ENCODE data around the gene IQCH. TPM values are rescaled to one million over a fixed set of nuclear protein-coding genes. Genes with fewer than 3 reads are reported as not detected.

The IQCH gene
- polyA plus RNA-seq, 3 donors: 0.03 TPM; not detected in 2

DNA sequence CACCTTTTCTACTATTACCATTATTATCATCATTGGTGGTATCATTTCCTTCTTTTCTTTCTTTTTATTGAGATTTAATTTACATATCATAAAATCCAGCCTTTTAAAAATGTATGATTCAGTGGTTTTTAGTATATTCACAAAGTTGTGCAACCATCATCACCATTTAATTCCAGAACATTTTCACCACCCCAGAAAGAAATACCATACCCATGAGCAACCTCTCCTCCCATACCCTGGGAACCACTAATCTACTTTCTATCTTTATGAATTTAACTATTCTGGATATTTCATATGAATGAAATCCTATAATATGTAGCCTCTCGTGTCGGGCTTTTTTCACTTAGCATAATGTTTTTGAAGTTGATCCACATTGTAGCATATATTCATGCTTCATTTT, 29.2 kb upstream of the IQCH start:
- no peaks in the 10 kb centered on the region for H3K27me3 ChIP-seq (ENCODE audit: control insufficient read depth in 2 of 2, insufficient read depth in 2 of 2, low read length in 2 of 2)
- no peak overlapping the region for H3K27ac Mint-ChIP-seq
- no peak for DNase-seq
- no peak overlapping the region for H3K9ac ChIP-seq (ENCODE audit: insufficient read depth, low read length, poor library complexity, severe bottlenecking)
- no peak overlapping the region for H3K27ac ChIP-seq (ENCODE audit: low read depth in 1 of 2, low read length in 2 of 2)
- TF ChIP-seq, protein P1, sequence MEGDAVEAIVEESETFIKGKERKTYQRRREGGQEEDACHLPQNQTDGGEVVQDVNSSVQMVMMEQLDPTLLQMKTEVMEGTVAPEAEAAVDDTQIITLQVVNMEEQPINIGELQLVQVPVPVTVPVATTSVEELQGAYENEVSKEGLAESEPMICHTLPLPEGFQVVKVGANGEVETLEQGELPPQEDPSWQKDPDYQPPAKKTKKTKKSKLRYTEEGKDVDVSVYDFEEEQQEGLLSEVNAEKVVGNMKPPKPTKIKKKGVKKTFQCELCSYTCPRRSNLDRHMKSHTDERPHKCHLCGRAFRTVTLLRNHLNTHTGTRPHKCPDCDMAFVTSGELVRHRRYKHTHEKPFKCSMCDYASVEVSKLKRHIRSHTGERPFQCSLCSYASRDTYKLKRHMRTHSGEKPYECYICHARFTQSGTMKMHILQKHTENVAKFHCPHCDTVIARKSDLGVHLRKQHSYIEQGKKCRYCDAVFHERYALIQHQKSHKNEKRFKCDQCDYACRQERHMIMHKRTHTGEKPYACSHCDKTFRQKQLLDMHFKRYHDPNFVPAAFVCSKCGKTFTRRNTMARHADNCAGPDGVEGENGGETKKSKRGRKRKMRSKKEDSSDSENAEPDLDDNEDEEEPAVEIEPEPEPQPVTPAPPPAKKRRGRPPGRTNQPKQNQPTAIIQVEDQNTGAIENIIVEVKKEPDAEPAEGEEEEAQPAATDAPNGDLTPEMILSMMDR (IDR thresholded peaks at IDR 0.05): no peak
- no peaks in the 10 kb centered on the region for H3K79me2 ChIP-seq (ENCODE audit: insufficient read depth, low read length)
- H3K4me1 Mint-ChIP-seq: peaks cover 8% of the 10 kb centered on the region
- no peak overlapping the region for H3K4me2 ChIP-seq (replicated peaks; ENCODE audit: extremely low read depth, low read length, poor library complexity, severe bottlenecking)
- no peak overlapping the region for H3K4me3 Mint-ChIP-seq
- intact Hi-C loops (cut with micrococcal nuclease): no loop called here
- H3K36me3 ChIP-seq (replicated peaks in 1 of 2; ENCODE audit: control insufficient read depth in 1 of 2, insufficient read depth in 2 of 2, low read length in 2 of 2): peaks cover 3 to 67% of the 10 kb centered on the region in 2 donors
- peaks cover 0 to 6% of the 10 kb centered on the region in 2 donors for H3K4me1 ChIP-seq (ENCODE audit: control insufficient read depth in 1 of 2, insufficient read depth in 2 of 2, low read length in 2 of 2)
- H3K36me3 Mint-ChIP-seq: peaks cover 39 to 44% of the 10 kb centered on the region in 2 donors
- no peaks in the 10 kb centered on the region for H3K27me3 Mint-ChIP-seq (ENCODE audit: low read depth in 3 of 3)
- no peaks in the 10 kb centered on the region for H3K9me3 Mint-ChIP-seq
- H3K4me3 ChIP-seq (replicated peaks in 1 of 3; ENCODE audit: low read depth in 2 of 3, low read length in 3 of 3): no peak overlapping the region
- no peaks in the 10 kb centered on the region for H3K9me3 ChIP-seq (replicated peaks in 1 of 2; ENCODE audit: control insufficient read depth in 1 of 2, insufficient read depth in 1 of 2, low read length in 2 of 2)
- no peak overlapping the region for H2AFZ ChIP-seq (ENCODE audit: insufficient read depth, low read depth, low read length, poor library complexity, severe bottlenecking)
- no CpG with 5 or more reads among the region's 2 CpGs for WGBS (ENCODE audit: insufficient coverage)
- no peaks in the 10 kb centered on the region for H4K20me1 ChIP-seq (ENCODE audit: insufficient read depth, low read length)

DNA sequence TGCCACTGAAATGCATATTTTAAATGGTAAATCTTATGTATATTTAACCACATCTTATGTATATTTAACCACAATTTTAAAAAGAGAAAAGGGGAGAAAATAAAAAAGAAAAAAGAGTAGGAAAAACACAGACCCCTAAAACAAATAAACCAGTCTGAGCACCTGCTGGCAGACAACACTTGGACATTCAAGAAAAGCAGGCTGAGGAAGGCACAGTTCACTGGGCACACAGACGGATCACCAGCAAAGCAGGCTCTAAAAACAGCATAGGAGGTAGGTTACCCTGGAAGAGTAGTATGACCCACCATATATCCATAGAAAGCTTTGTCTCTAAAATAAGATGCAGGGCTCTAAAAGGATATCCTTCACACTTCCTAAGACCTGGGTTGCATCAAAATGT, 27.2 kb upstream of the IQCH start:
- no peak for DNase-seq
- intact Hi-C loops (cut with micrococcal nuclease): no loop called here
- H2AFZ ChIP-seq (ENCODE audit: insufficient read depth, low read depth, low read length, poor library complexity, severe bottlenecking): no peak overlapping the region
- no peak overlapping the region for H3K4me2 ChIP-seq (replicated peaks; ENCODE audit: extremely low read depth, low read length, poor library complexity, severe bottlenecking)
- Mint-ChIP-seq H3K9me3 (no peaks in the 10 kb centered on the region), H3K27me3 (ENCODE audit: low read depth in 3 of 3) (no peaks in the 10 kb centered on the region), H3K36me3 (peaks cover 54 to 61% of the 10 kb centered on the region in 2 donors), H3K4me3 (no peak overlapping the region), H3K4me1 (peaks cover 8% of the 10 kb centered on the region), H3K27ac (no peak overlapping the region)
- no peaks in the 10 kb centered on the region for H4K20me1 ChIP-seq (ENCODE audit: insufficient read depth, low read length)
- no peak overlapping the region for H3K27ac ChIP-seq (ENCODE audit: low read depth in 1 of 2, low read length in 2 of 2)
- TF ChIP-seq, protein P1 (IDR thresholded peaks at IDR 0.05): no peak
- WGBS (ENCODE audit: insufficient coverage): no CpG with 5 or more reads among the region's 1 CpG
- H3K9ac ChIP-seq (ENCODE audit: insufficient read depth, low read length, poor library complexity, severe bottlenecking): no peak overlapping the region
- H3K79me2 ChIP-seq (ENCODE audit: insufficient read depth, low read length): no peaks in the 10 kb centered on the region
- no peaks in the 10 kb centered on the region for H3K27me3 ChIP-seq (ENCODE audit: control insufficient read depth in 2 of 2, insufficient read depth in 2 of 2, low read length in 2 of 2)
- no peaks in the 10 kb centered on the region for H3K9me3 ChIP-seq (replicated peaks in 1 of 2; ENCODE audit: control insufficient read depth in 1 of 2, insufficient read depth in 1 of 2, low read length in 2 of 2)
- H3K36me3 ChIP-seq (replicated peaks in 1 of 2; ENCODE audit: control insufficient read depth in 1 of 2, insufficient read depth in 2 of 2, low read length in 2 of 2): peaks cover 18 to 74% of the 10 kb centered on the region in 2 donors
- H3K4me3 ChIP-seq (replicated peaks in 1 of 3; ENCODE audit: low read depth in 2 of 3, low read length in 3 of 3): no peak overlapping the region
- peaks cover 0 to 6% of the 10 kb centered on the region in 2 donors for H3K4me1 ChIP-seq (ENCODE audit: control insufficient read depth in 1 of 2, insufficient read depth in 2 of 2, low read length in 2 of 2)
